A549 (cell line): ENCODE measurements around the gene KIAA1755. TPM values are rescaled to one million over a fixed set of nuclear protein-coding genes. Genes with fewer than 3 reads are reported as not detected.

Experiments used
- ATAC-seq, 2 experiments: fragments of 200-7000 bp in 1 of 2; fragments of >200 bp in 1 of 2; cut with Nextera tagmentation in 1 of 2; cut with Tn5 transposase in 1 of 2; 3 replicates each; pipeline versions ENCODE4 v1.8.0 to v1.9.1; 2018 to 2020; ENCODE audit warnings: mild to moderate bottlenecking in 1 of 2, moderate library complexity in 1 of 2
- CTCF ChIA-PET: fragments of 300-600 bp; sonication (Branson Sonifier 250); formaldehyde crosslinking; extraction: SDS; loops from one replicate; lab custom pipeline; 2021; ENCODE audit warnings: antibody characterized with exemption, inconsistent platforms; lab: Yijun Ruan, JAX
- POLR2A ChIA-PET: fragments of 350-600 bp; formaldehyde crosslinking; extraction: SDS; loops from one replicate; lab custom pipeline; 2021; ENCODE audit warnings: antibody characterized with exemption, inconsistent platforms; lab: Yijun Ruan, JAX
- DNase-seq, 2 experiments: peaks; one replicate each; pipeline versions ENCODE4 v3.0.0 to v3.0.0-alpha.2; 2011 to 2016; ENCODE audit warnings: low read depth in 1 of 2, low spot score in 1 of 2
- FAIRE-seq: peaks from 2 replicates; lab custom pipeline; 2011; peaks lifted over from hg19 to GRCh38; lab: Jason Lieb, UNC
- H3K27ac ChIP-seq, 2 experiments: fragments of >200 bp; sonication (Bioruptor Twin); formaldehyde crosslinking; 3 replicates each; pipeline ENCODE4 v1.5.1; 2016 to 2017
- H3K4me1 ChIP-seq: fragments of >200 bp; sonication (Bioruptor Twin); formaldehyde crosslinking; 3 replicates; pipeline ENCODE4 v1.6.1; 2016
- H3K4me2 ChIP-seq: fragments of >200 bp; sonication (Bioruptor Twin); formaldehyde crosslinking; 3 replicates; pipeline ENCODE4 v1.6.1; 2016
- H3K4me3 ChIP-seq: fragments of >200 bp; sonication (Bioruptor Twin); formaldehyde crosslinking; 3 replicates; pipeline ENCODE4 v1.5.1; 2016
- H3K9me3 ChIP-seq: fragments of >200 bp; sonication (Bioruptor Twin); formaldehyde crosslinking; 3 replicates; pipeline ENCODE4 v1.6.1; 2016
- CBX2 ChIP-seq: fragments of 200-600 bp; sonication (generic); IDR thresholded peaks from 2 replicates; pipeline ENCODE4 v1.6.1; 2016; ENCODE audit warnings: low read depth, mild to moderate bottlenecking, borderline replicate concordance
- CHD2 ChIP-seq: fragments of 150-350 bp; IDR thresholded peaks from 2 replicates; pipeline ENCODE4 v1.6.1; 2014; ENCODE audit warnings: low read length; ENCODE audit not compliant: partially characterized antibody
- EHF ChIP-seq: fragments of 250-450 bp; sonication (Bioruptor Pico); IDR thresholded peaks from 2 replicates; pipeline ENCODE4 v1.5.0; 2020; ENCODE audit warnings: mild to moderate bottlenecking
- EP300 ChIP-seq, 2 experiments: fragments of >200 bp; sonication (Bioruptor Twin); formaldehyde crosslinking; IDR thresholded peaks; 2 replicates in 1 of 2; 3 replicates in 1 of 2; pipeline ENCODE4 v1.6.1; 2016 to 2017
- HES2 ChIP-seq: fragments of >200 bp; sonication (Bioruptor Twin); formaldehyde crosslinking; IDR thresholded peaks from 2 replicates; pipeline ENCODE4 v1.6.1; 2016
- HOXA7 ChIP-seq: fragments of 250-450 bp; sonication (Bioruptor Pico); IDR thresholded peaks from 2 replicates; pipeline ENCODE4 v1.5.0; 2020; ENCODE audit warnings: mild to moderate bottlenecking, moderate library complexity
- JUN ChIP-seq, 2 experiments: fragments of >200 bp; sonication (Bioruptor Twin); formaldehyde crosslinking; IDR thresholded peaks; 2 replicates in 1 of 2; 3 replicates in 1 of 2; pipeline ENCODE4 v1.6.1; 2016 to 2017
- JUNB ChIP-seq: fragments of >200 bp; sonication (Bioruptor Twin); formaldehyde crosslinking; IDR thresholded peaks from 2 replicates; pipeline ENCODE4 v1.6.1; 2016
- KDM5A ChIP-seq: fragments of 200-600 bp; sonication (generic); IDR thresholded peaks from 2 replicates; pipeline ENCODE4 v1.6.1; 2016; ENCODE audit warnings: antibody characterized with exemption, mild to moderate bottlenecking
- MAFK ChIP-seq: fragments of 450-650 bp; IDR thresholded peaks from 2 replicates; pipeline ENCODE4 v1.6.1; 2014; ENCODE audit not compliant: partially characterized antibody
- MAX ChIP-seq: IDR thresholded peaks from 2 replicates; pipeline ENCODE4 v1.6.1; 2012
- NPAS2 ChIP-seq: fragments of 250-450 bp; sonication (Bioruptor Pico); IDR thresholded peaks from 2 replicates; pipeline ENCODE4 v1.8.0; 2022; ENCODE audit warnings: mild to moderate bottlenecking, moderate library complexity, borderline replicate concordance
- POLR2A ChIP-seq: IDR thresholded peaks from 2 replicates; pipeline ENCODE4 v1.6.1; 2012; ENCODE audit warnings: mild to moderate bottlenecking, low read length
- RARB ChIP-seq: fragments of 250-450 bp; sonication (Bioruptor Pico); IDR thresholded peaks from 2 replicates; pipeline ENCODE4 v1.8.0; 2021; ENCODE audit warnings: mild to moderate bottlenecking, moderate library complexity
- SMC3 ChIP-seq: fragments of >200 bp; sonication (Bioruptor Twin); formaldehyde crosslinking; IDR thresholded peaks from 3 replicates; pipeline ENCODE4 v1.6.1; 2018; ENCODE audit warnings: inconsistent platforms
- TFCP2L1 ChIP-seq: fragments of 250-450 bp; sonication (Bioruptor Pico); IDR thresholded peaks from 2 replicates; pipeline ENCODE4 v1.5.0; 2021; ENCODE audit warnings: mild to moderate bottlenecking
- ZNF302 ChIP-seq: fragments of 250-450 bp; sonication (Bioruptor Pico); IDR thresholded peaks from 2 replicates; pipeline ENCODE4 v1.9.0; 2021; ENCODE audit warnings: inconsistent platforms, mild to moderate bottlenecking, moderate library complexity
- ZSCAN20 ChIP-seq: fragments of 250-450 bp; sonication (Bioruptor Pico); IDR thresholded peaks from 2 replicates; pipeline ENCODE4 v1.8.0; 2022; ENCODE audit warnings: mild to moderate bottlenecking, moderate library complexity
- WGBS: methylation state at CpG from one replicate; pipeline ENCODE4 v1.1.6; 2017; ENCODE audit errors: missing lambda C conversion rate; 5-methylcytosine and 5-hydroxymethylcytosine counted together
- polyA plus RNA-seq, 4 experiments: library from polyadenylated mRNA; depleted of rRNA in 3 of 4; stranded (reverse); fragments of >200 nt; fragmentation: RNase III in 1 of 4; extraction: RNeasy Plus Mini Kit Qiagen cat#74134 plus additional on column Dnase treatment in 1 of 4; gene quantifications; 2 replicates in 3 of 4; 3 replicates in 1 of 4; pipeline ENCODE4 v1.2.3, GENCODE V29; 2011 to 2017
- TF ChIP-seq, protein P1 (sequence below): fragments of >200 bp; sonication (Bioruptor Twin); formaldehyde crosslinking; IDR thresholded peaks from 3 replicates; pipeline ENCODE4 v1.6.1; 2016
- TF ChIP-seq, protein P2 (sequence below): IDR thresholded peaks from 2 replicates; pipeline ENCODE4 v1.6.1; 2012; ENCODE audit warnings: low read depth, borderline replicate concordance

KIAA1755 gene
- polyA plus RNA-seq, 2 of the 4 experiments (the other 2 are of a cell fraction) = 0.04 to 0.21 TPM

- ChIA-PET CTCF (interaction anchor here (0.7 to 32.6 kb wide), 21 partner anchors 7 to 600 kb away, joined by 3 to 818 read pairs (median 5); no protein-coding TSS in a partner anchor), POLR2A (interaction anchor here (1.0 kb wide), 1 partner anchor 55 kb away, joined by 3 read pairs; no protein-coding TSS in a partner anchor)
- ATAC-seq (no peak), DNase-seq (no peak), FAIRE-seq (no peak)
- WGBS = 88% methylated on average over 4 of the region's 5 CpGs
- Histone ChIP-seq H3K27ac (peak overlapping the region; percentile 91 to 93), H3K4me2 (peak overlapping the region; percentile 84), H3K9me3 (no peaks in the 10 kb centered on the region), H3K4me3 (peak overlapping the region; percentile 62), H3K4me1 (peaks cover 84% of the 10 kb centered on the region)
- peak; percentile 6 to 33; a peak in 1 of 5 replicates for TF ChIP-seq JUN (IDR thresholded peaks at IDR 0.05)
- TF ChIP-seq NPAS2 = no peak
These were observed 96.5 kb downstream of the KIAA1755 start for GRCh38 chr20:38164069-38164468.

- ChIA-PET POLR2A (interaction anchor here (1.0 to 1.1 kb wide), 2 partner anchors 54 to 106 kb away, joined by 3 read pairs; no protein-coding TSS in a partner anchor), CTCF (interaction anchor here (1.3 to 32.6 kb wide), 12 partner anchors 8 to 599 kb away, joined by 3 to 818 read pairs (median 16); no protein-coding TSS in a partner anchor)
- Histone ChIP-seq H3K4me2 (peak overlapping the region; percentile 84), H3K9me3 (no peaks in the 10 kb centered on the region), H3K27ac (peak overlapping the region; percentile 91 to 93), H3K4me1 (peaks cover 84% of the 10 kb centered on the region), H3K4me3 (peak overlapping the region; percentile 62)
- ATAC-seq (no peak), FAIRE-seq (no peak), DNase-seq (no peak)
- no peak for TF ChIP-seq MAX
- TF ChIP-seq, protein P1, sequence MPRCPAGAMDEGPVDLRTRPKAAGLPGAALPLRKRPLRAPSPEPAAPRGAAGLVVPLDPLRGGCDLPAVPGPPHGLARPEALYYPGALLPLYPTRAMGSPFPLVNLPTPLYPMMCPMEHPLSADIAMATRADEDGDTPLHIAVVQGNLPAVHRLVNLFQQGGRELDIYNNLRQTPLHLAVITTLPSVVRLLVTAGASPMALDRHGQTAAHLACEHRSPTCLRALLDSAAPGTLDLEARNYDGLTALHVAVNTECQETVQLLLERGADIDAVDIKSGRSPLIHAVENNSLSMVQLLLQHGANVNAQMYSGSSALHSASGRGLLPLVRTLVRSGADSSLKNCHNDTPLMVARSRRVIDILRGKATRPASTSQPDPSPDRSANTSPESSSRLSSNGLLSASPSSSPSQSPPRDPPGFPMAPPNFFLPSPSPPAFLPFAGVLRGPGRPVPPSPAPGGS = 0 out of 3 replicates have a peak, but pooled peaks have one; percentile 17
- 86% methylated on average over 15 of the region's 15 CpGs for WGBS
These were observed 97.4 kb downstream of the KIAA1755 start for GRCh38 chr20:38162878-38163875.

- Histone ChIP-seq H3K27ac (peak overlapping the region; percentile 28 to 87; a peak in 4 of 6 replicates), H3K9me3 (no peaks in the 10 kb centered on the region), H3K4me2 (peak overlapping the region; percentile 84), H3K4me1 (peaks cover 84% of the 10 kb centered on the region), H3K4me3 (peak overlapping the region; percentile 62; the same call in 2 of the 3 replicates)
- 43% methylated on average over 2 of the region's 2 CpGs for WGBS
- DNase-seq (no peak), FAIRE-seq (no peak), ATAC-seq (no peak)
- CTCF ChIA-PET = interaction anchor here (0.5 to 32.6 kb wide), 8 partner anchors 12 to 260 kb away, joined by 3 to 818 read pairs (median 10); partner anchors contain the start of gene VSTM2L
- TF ChIP-seq CHD2 (no peak), MAFK (no peak), MAX (no peak), CBX2 (no peak), HOXA7 (CRISPR knock-in tag) (no peak), RARB (CRISPR knock-in tag) (no peak), NPAS2 (no peak), JUNB (no peak), KDM5A (no peak), SMC3 (no peak), TFCP2L1 (CRISPR knock-in tag) (no peak), EP300 (IDR thresholded peaks at IDR 0.05) (no peak), ZSCAN20 (CRISPR knock-in tag) (no peak), ZNF302 (no peak), EHF (CRISPR knock-in tag) (no peak), POLR2A (no peak), HES2 (no peak)
- TF ChIP-seq, protein P1 = no peak
- TF ChIP-seq, protein P2, sequence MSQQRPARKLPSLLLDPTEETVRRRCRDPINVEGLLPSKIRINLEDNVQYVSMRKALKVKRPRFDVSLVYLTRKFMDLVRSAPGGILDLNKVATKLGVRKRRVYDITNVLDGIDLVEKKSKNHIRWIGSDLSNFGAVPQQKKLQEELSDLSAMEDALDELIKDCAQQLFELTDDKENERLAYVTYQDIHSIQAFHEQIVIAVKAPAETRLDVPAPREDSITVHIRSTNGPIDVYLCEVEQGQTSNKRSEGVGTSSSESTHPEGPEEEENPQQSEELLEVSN = no peak
- POLR2A ChIA-PET = no interaction called here
These were observed 98.4 kb downstream of the KIAA1755 start for GRCh38 chr20:38162149-38162548.
